GM21576 (cell line): ENCODE measurements around the gene SAFB.

Experiments
- ATAC-seq: cut with Tn5 transposase; IDR thresholded peaks from one replicate; pipeline ENCODE4 v1.9.1; 2021; ENCODE audit warnings: mild to moderate bottlenecking, moderate library complexity; ENCODE audit not compliant: unreplicated experiment

SAFB gene

GRCh38 chr19:5664515-5664914 is 41.6 kb downstream of the SAFB start:
- ATAC-seq, result no peak

- ATAC-seq, result no peak
These were observed 43.1 kb downstream of the SAFB start for GRCh38 chr19:5665781-5666513.

GRCh38 chr19:5666921-5667610 is 44.2 kb downstream of the SAFB start:
- no peak for ATAC-seq

- ATAC-seq, result no peak
These were observed 44.9 kb downstream of the SAFB start for GRCh38 chr19:5667751-5668271.

- no peak for ATAC-seq
These were observed 46.3 kb downstream of the SAFB start for GRCh38 chr19:5669212-5669611.

GRCh38 chr19:5671600-5671999 is 48.7 kb downstream of the SAFB start:
- no peak for ATAC-seq

- no peak for ATAC-seq
These were observed 50.0 kb downstream of the SAFB start for GRCh38 chr19:5672708-5673459.

- ATAC-seq, result no peak
These were observed 50.9 kb downstream of the SAFB start for GRCh38 chr19:5673752-5674151.

- no peak for ATAC-seq
These were observed 51.8 kb downstream of the SAFB start for GRCh38 chr19:5674714-5675113.

- ATAC-seq, result no peak
These were observed 53.4 kb downstream of the SAFB start for GRCh38 chr19:5676105-5676771.

- ATAC-seq, result no peak
These were observed 53.9 kb downstream of the SAFB start for GRCh38 chr19:5676772-5677105.

- ATAC-seq, result no peak
These were observed 54.3 kb downstream of the SAFB start for GRCh38 chr19:5677136-5677535.

GRCh38 chr19:5677580-5677979 is 54.7 kb downstream of the SAFB start:
- ATAC-seq, result no peak

GRCh38 chr19:5678071-5678718 is 55.3 kb downstream of the SAFB start:
- ATAC-seq, result no peak

- ATAC-seq, result no peak
These were observed 56.6 kb downstream of the SAFB start for GRCh38 chr19:5679289-5680083.

GRCh38 chr19:5680084-5680436 is 57.2 kb downstream of the SAFB start:
- ATAC-seq, result no peak

GRCh38 chr19:5680437-5681368 is 57.8 kb downstream of the SAFB start, which contains the start of the genes HSD11B1L and MICOS13:
Gene HSD11B1L, plus strand, starts transcription at chr19:5681027. Its CDS starts 3,806 bp downstream, at chr19:5684833.
Gene MICOS13, minus strand, starts transcription at chr19:5680516. Its CDS starts 30 bp downstream, at chr19:5680486.
- peak; percentile 84 for ATAC-seq

GRCh38 chr19:5681391-5682106 is 58.7 kb downstream of the SAFB start:
- ATAC-seq, result no peak
